Keratinocyte (primary cell): ENCODE measurements around the gene CFP. TPM values are rescaled to one million over a fixed set of nuclear protein-coding genes. Genes with fewer than 3 reads are reported as not detected.

ENCODE experiments used
- DNase-seq: peaks from one replicate; pipeline ENCODE4 v3.0.0-alpha.2; 2011; ENCODE audit warnings: low read depth, missing footprints, low spot score
- FAIRE-seq: peaks from 2 replicates; lab custom pipeline; 2011; peaks lifted over from hg19 to GRCh38; lab: Jason Lieb, UNC
- H2AFZ ChIP-seq: 2 replicates; pipeline ENCODE4 v1.6.0; 2012; ENCODE audit warnings: low read length, control low read depth, inconsistent platforms; ENCODE audit not compliant: control insufficient read depth
- H3K27ac ChIP-seq: 2 replicates; pipeline ENCODE4 v1.5.1; 2011; ENCODE audit warnings: low read length; ENCODE audit not compliant: control insufficient read depth, insufficient read depth
- H3K27me3 ChIP-seq: 3 replicates; pipeline ENCODE4 v1.6.0; 2011; ENCODE audit warnings: low read length; ENCODE audit not compliant: control insufficient read depth, insufficient read depth; ENCODE audit errors: extremely low read depth
- H3K36me3 ChIP-seq, 2 experiments: 2 replicates in 1 of 2; 3 replicates in 1 of 2; pipeline ENCODE4 v1.5.1; 2011; ENCODE audit warnings: low read length in 2 of 2, mild to moderate bottlenecking in 1 of 2; ENCODE audit not compliant: control insufficient read depth in 2 of 2, insufficient read depth in 2 of 2; ENCODE audit errors: extremely low read depth in 1 of 2
- H3K4me1 ChIP-seq: 3 replicates; pipeline ENCODE4 v1.5.1; 2011; ENCODE audit warnings: low read length; ENCODE audit not compliant: control insufficient read depth, insufficient read depth; ENCODE audit errors: extremely low read depth
- H3K4me2 ChIP-seq: 3 replicates; pipeline ENCODE4 v1.6.0; 2011; ENCODE audit warnings: low read depth, low read length; ENCODE audit not compliant: control insufficient read depth, insufficient read depth; ENCODE audit errors: extremely low read depth
- H3K4me3 ChIP-seq, 3 experiments: fragments of 200-600 bp in 1 of 3; sonication (generic) in 1 of 3; 2 replicates in 2 of 3; 3 replicates in 1 of 3; pipeline ENCODE4 v1.5.1; 2011 to 2016; ENCODE audit warnings: low read length in 3 of 3, mild to moderate bottlenecking in 3 of 3, control low read depth in 2 of 3, inconsistent platforms in 1 of 3, low read depth in 1 of 3, mixed read lengths in 1 of 3, mixed run types in 1 of 3, moderate library complexity in 1 of 3; ENCODE audit not compliant: control insufficient read depth in 2 of 3, insufficient read depth in 2 of 3; ENCODE audit errors: extremely low read depth in 1 of 3
- H3K79me2 ChIP-seq: 2 replicates; pipeline ENCODE4 v1.6.0; 2012; ENCODE audit warnings: low read length; ENCODE audit not compliant: control insufficient read depth, insufficient read depth
- H3K9ac ChIP-seq: 3 replicates; pipeline ENCODE4 v1.6.0; 2011; ENCODE audit warnings: low read length; ENCODE audit not compliant: control insufficient read depth, insufficient read depth; ENCODE audit errors: extremely low read depth
- H3K9me1 ChIP-seq: 3 replicates; pipeline ENCODE4 v1.6.0; 2011; ENCODE audit warnings: low read length; ENCODE audit not compliant: control insufficient read depth, insufficient read depth; ENCODE audit errors: extremely low read depth
- H3K9me3 ChIP-seq: 2 replicates; pipeline ENCODE4 v1.5.1; 2012; ENCODE audit warnings: low read depth, low read length; ENCODE audit not compliant: control insufficient read depth
- H4K20me1 ChIP-seq: 3 replicates; pipeline ENCODE4 v1.6.0; 2011; ENCODE audit warnings: low read length; ENCODE audit not compliant: control insufficient read depth, insufficient read depth; ENCODE audit errors: extremely low read depth
- CTCF ChIP-seq, 3 experiments: IDR thresholded peaks in 1 of 3; conservative IDR thresholded peaks in 1 of 3; optimal IDR thresholded peaks in 1 of 3; 2 replicates in 2 of 3; 3 replicates in 1 of 3; pipeline versions ENCODE3 to v1.5.1; 2011; ENCODE audit warnings: low read length in 3 of 3, mild to moderate bottlenecking in 3 of 3, moderate library complexity in 2 of 3, control low read depth in 1 of 3, inconsistent platforms in 1 of 3; ENCODE audit not compliant: insufficient read depth in 2 of 3; ENCODE audit errors: extremely low read depth in 1 of 3
- EZH2 ChIP-seq: IDR thresholded peaks from one replicate; pipeline ENCODE4 v1.6.1; 2012; ENCODE audit warnings: inconsistent platforms, mild to moderate bottlenecking, low read length, moderate library complexity
- dilution Hi-C: fragments of 300-500 bp; cut with MboI; formaldehyde crosslinking; loops from one replicate; pipeline ENCODE4 v1.7.0; 2020; ENCODE audit warnings: low sequenced_read_pairs; ENCODE audit not compliant: extremely low pct_ligation_motif_present
- polyA plus RNA-seq, 5 experiments: library from polyadenylated mRNA; depleted of rRNA in 3 of 5; stranded (reverse) in 3 of 5; stranded (forward) in 1 of 5; unstranded in 1 of 5; fragments of >200 nt; gene quantifications; 1 replicate in 1 of 5; 2 replicates in 3 of 5; 3 replicates in 1 of 5; pipeline versions ENCODE4 v1.2.1 to v1.2.3, GENCODE V29; 2011 to 2012; ENCODE audit warnings: missing spikeins in 2 of 5, low read depth in 1 of 5, low replicate concordance in 1 of 5

CFP gene
- polyA plus RNA-seq, 1 donor (not counting 4 experiments of a cell fraction or from before 2014, with no cell fraction given) = 0.04 TPM

- Histone ChIP-seq H3K79me2 (no peaks in the 10 kb centered on the region), H3K4me2 (peak within 1 kb of the TSS; percentile 60), H3K9me3 (no peaks in the 10 kb centered on the region), H3K27ac (peak within 1 kb of the TSS; percentile 58), H3K9me1 (no peaks in the 10 kb centered on the region), H3K36me3 (peaks cover 0 to 10% of the 10 kb centered on the region in 2 experiments), H3K27me3 (no peaks in the 10 kb centered on the region), H3K4me1 (peaks cover 17% of the 10 kb centered on the region), H4K20me1 (no peaks in the 10 kb centered on the region), H3K4me3 (peak within 1 kb of the TSS; percentile 48 to 75 (median 65)), H2AFZ (peak within 1 kb of the TSS; percentile 6), H3K9ac (peak within 1 kb of the TSS; percentile 80)
- DNase-seq (peak; percentile 21), FAIRE-seq (peak; percentile 20)
- dilution Hi-C loops = no loop called here
- TF ChIP-seq EZH2 (no peak), CTCF (optimal IDR thresholded peaks at IDR 0.05 in 1 of 3, IDR thresholded peaks at IDR 0.05 in 1 of 3, conservative IDR thresholded peaks at IDR 0.05 in 1 of 3; ENCODE audit: extremely low read depth in 1 of 3, insufficient read depth in 2 of 3, low read length in 3 of 3) (no peak)
Measured at GRCh38 chrX:47581731-47582647, 47.7 kb downstream of the CFP start, which contains the start of gene TIMP1. TIMP1 (plus strand) TSS chrX:47582436; CDS start chrX:47583416, 980 bp downstream.

GRCh38 chrX:47579537-47579936, 50.2 kb downstream of the CFP start:
- H3K9ac ChIP-seq = no peak overlapping the region
- TF ChIP-seq CTCF (optimal IDR thresholded peaks at IDR 0.05 in 1 of 3, IDR thresholded peaks at IDR 0.05 in 1 of 3, conservative IDR thresholded peaks at IDR 0.05 in 1 of 3; ENCODE audit: extremely low read depth in 1 of 3, insufficient read depth in 2 of 3, low read length in 3 of 3) (no peak), EZH2 (no peak)

More at GRCh38 chrX:47579537-47579936, 50.2 kb downstream of the CFP start:
- Histone ChIP-seq H3K79me2 (no peaks in the 10 kb centered on the region), H2AFZ (no peak overlapping the region), H3K36me3 (peaks cover 0 to under 1% of the 10 kb centered on the region in 2 experiments), H3K4me1 (peaks cover 17% of the 10 kb centered on the region), H3K9me3 (no peaks in the 10 kb centered on the region), H3K4me2 (no peak overlapping the region), H3K27me3 (no peaks in the 10 kb centered on the region), H3K27ac (no peak overlapping the region), H4K20me1 (no peaks in the 10 kb centered on the region), H3K4me3 (no peak overlapping the region), H3K9me1 (no peaks in the 10 kb centered on the region)
- no peak for DNase-seq
- dilution Hi-C loops = no loop called here
- no peak for FAIRE-seq
